ENCODE measurements around the gene PTPRQ.

PTPRQ gene

DNA sequence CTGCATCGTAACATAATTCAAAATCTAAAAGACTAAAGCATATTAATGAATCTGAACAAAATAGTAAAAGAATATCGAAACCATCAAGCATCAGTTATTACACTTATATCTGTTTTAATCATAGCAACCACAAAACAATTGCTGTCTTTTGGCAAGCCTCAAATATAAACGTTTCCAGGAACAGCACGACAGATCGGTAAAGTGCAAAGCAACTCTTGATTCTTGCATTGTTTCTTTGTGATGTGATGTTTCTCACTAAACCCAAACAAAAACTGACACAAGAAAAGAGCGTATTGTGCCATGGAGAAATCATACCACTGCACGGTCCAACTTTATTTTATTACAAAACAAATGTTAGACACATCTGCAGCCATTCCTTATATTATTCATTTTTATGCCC lies 254.2 kb downstream of the PTPRQ start:
- in situ Hi-C loops (cut with HindIII; ENCODE audit: low sequenced_read_pairs) = no loop called here

DNA sequence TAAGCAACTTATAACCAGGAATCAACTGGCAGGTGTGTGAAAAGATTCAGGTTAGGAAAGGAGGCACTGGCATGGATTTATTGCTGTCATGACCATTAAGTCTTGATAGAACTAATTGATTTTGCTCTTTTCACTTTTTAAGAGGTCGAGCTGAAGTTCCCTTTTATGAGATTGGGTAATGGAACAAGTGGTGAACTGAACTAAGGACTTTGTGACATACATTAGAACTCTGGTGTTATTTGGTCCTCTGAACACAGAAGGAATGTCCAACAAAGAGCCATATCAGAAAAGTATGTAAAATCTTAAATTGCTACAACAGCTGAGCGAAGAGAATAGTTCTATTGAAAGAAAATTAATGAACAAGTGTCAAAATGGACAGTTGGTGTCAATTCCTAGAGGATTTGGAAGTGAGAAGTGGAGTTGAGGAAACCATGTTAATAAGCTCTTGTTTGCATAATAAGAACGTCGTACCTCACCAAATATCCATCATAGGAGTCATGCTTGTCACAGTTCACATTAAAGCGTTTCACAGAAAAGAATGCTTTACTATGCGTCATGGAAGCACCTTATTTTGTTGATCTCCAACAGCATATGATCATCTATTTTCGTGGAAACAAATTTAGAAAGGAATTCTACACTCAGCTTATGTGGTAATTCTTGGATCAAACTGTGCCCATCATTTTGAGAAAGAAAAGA lies 255.0 kb downstream of the PTPRQ start:
- in situ Hi-C loops (cut with HindIII; ENCODE audit: low sequenced_read_pairs) = no loop called here

DNA sequence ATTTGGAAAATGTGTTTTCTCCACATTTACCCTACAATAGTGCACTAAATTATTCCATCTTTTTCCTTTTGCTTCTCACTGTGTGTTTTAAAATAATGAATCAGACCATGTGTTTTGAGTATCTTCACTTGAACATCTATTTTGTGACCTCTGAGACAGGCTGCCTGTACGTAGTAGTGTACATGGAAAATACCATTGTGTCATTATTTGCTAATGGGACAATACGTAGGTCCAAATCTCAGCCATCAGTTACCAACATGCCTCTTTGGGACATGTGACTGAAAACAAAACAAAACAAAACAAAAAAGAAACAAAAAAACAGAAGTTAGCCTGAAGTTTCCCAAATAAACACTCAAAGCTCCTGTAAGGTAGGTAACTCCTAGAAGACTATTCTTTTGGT lies 256.3 kb downstream of the PTPRQ start:
- in situ Hi-C loops (cut with HindIII; ENCODE audit: low sequenced_read_pairs) = no loop called here

DNA sequence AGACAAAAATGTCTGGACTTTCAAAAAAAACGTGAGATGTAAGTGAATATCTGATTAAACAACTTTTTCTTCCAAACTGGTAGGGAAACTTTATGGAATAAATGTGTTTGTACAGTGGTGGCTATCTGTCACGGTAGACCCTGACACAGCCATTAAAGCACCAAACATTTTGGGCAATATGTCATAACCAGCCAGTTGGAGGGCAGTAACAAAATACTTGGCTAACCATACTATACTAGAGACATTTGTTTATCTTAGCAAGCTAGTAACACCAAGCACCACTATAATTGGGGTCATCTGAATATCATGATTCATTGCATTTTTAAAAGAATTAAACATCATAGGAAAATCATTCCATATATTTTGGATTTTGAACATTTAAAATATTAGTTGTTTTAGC lies 257.4 kb downstream of the PTPRQ start:
- in situ Hi-C loops (cut with HindIII; ENCODE audit: low sequenced_read_pairs) = no loop called here

DNA sequence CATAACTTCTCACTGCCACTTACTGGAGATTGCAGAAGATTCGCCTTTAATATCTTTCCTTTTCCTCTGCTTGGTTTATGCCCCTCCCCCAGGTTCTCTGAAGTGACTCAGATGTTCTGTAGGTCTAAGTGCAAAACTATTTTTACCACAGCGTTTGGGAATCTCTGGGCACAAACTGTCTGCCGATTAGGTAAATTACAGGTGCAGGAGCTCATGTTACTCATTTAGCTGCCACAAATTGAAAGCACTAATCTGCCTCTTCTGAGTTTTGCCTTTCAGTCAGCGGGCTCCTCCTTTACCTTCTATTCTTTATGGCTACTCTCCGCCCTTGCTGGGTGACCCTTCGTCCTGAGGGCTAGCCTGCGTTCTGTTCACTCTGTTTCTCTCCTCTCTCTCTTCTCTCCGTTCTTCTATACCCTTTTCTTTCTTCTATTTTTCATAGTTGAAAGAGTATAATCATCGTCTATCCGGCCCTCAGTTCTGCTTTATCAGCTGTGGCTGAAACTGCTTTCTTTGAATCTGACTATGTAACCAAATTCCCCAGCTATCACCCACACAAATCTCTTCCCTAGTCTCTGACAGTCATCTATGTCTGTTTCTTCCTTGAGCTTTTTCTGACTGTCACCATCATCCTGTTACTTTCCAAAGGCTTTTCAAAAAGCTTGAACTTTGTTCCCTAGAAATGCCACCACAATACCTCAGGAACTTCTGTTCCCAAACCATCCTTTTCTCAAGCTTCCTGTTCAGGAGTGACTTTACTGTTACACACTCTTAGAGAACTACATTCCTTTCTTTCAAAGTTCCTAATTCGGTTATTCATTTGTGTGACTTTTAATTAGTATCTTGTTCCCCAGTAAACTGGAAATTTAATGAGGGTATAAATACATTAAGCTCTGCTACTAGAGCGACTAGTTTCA lies 259.1 kb downstream of the PTPRQ start:
- in situ Hi-C loops (cut with HindIII; ENCODE audit: low sequenced_read_pairs) = no loop called here

DNA sequence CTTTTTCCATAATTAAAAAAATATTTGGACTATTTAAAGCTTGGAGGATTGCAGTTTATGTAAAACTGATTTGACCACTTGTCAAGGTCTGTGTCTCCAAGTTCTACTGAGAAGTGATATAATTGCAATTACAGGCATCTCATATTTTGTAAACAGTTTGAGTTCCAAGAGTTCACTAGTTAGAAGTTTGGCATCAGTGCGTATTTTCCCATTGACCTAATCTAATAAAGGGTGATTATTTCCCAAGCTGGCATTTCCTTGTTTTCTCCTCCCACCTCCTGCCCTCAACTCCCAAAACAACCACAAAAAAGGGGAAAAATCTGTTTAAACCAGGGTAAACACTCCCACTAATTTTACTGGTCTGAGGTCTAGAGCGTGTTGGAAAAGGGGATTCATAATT lies 260.4 kb downstream of the PTPRQ start:
- in situ Hi-C loops (cut with HindIII; ENCODE audit: low sequenced_read_pairs) = no loop called here

DNA sequence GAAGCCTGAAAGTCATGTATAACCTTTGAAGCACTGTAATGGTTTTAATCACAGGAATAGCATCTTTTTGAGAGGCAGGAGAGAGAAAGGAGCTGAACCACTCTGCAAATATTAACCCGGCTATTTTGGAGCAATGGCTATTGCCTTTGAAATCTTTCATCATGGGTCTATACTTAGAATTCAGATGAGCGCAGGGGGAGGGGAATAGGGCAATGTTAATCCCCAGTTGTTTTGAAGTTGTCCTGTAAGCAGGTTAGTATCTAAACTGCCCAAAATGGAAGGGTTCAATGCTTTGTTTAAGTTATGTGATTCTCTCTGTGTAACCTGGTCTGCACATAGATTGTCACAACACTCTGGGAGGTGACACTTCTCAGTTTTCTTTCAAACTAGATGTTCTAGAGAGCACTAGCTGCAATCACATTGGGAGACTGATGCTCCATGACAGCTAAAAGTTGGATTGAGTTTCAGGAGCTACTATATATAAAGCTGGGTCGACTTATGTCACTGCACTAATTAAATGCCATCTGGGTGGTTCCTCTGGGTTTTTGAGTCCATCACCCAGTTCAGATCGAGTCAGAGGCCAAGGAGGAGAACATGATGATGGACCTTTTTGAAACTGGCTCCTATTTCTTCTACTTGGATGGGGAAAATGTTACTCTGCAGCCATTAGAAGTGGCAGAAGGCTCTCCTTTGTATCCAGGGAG lies 263.2 kb downstream of the PTPRQ start, which contains the start of gene MYF6:
Gene MYF6 (plus strand): TSS at position 509 of the 704 bp plus-strand sequence. CDS start 86 bp downstream, at position 595.
- in situ Hi-C loops (cut with HindIII; ENCODE audit: low sequenced_read_pairs) = no loop called here

DNA sequence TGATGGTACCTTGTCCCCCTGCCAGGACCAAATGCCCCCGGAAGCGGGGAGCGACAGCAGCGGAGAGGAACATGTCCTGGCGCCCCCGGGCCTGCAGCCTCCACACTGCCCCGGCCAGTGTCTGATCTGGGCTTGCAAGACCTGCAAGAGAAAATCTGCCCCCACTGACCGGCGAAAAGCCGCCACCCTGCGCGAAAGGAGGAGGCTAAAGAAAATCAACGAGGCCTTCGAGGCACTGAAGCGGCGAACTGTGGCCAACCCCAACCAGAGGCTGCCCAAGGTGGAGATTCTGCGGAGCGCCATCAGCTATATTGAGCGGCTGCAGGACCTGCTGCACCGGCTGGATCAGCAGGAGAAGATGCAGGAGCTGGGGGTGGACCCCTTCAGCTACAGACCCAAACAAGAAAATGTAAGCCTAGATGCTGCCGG lies 263.8 kb downstream of the PTPRQ start:
- in situ Hi-C loops (cut with HindIII; ENCODE audit: low sequenced_read_pairs) = no loop called here

DNA sequence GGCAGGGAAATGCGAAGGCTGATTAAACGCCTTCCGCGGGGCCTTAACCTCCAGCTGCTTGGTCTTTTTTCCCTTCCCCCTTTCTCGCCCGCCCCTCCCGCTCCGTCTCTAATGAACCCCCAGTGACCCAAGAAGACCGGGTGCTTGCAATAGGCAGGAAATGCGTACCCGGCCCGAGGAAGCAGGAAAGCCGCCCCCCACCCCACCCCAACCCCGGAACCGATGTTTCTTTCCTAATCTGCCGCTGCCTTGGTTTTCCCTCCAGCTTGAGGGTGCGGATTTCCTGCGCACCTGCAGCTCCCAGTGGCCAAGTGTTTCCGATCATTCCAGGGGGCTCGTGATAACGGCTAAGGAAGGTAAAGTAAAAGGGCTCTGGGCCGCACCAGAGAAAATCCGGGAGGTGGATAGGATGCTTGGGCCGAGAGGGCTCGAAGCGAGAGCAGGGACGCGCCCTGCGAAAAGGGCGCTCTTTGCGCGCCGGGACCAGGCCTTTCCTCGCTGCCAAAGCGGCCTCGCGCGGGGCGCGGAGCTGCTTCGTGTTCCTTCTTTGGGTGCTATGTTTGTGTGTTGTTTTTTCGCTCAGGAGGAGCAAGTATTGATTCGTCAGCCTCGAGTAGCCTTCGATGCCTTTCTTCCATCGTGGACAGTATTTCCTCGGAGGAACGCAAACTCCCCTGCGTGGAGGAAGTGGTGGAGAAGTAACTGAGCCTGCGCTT lies 264.4 kb downstream of the PTPRQ start:
- in situ Hi-C loops (cut with HindIII; ENCODE audit: low sequenced_read_pairs) = no loop called here

DNA sequence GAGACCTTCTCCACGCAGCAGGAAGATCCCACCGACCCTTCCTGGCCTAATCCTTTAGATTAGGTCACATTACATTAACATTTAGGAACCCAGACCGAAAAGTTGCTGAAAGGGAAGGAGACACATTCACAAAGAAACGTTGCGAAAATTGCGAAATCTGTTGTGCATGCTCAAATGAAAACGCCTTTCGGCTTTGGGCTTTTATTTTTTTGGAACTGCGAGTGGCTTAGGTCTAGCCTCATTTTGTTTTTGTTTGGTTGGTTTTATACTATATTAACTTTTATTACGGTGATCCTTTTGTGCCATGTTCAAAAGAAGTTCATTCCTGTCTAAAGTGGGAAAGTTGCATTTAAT lies 264.9 kb downstream of the PTPRQ start:
- in situ Hi-C loops (cut with HindIII; ENCODE audit: low sequenced_read_pairs) = no loop called here

DNA sequence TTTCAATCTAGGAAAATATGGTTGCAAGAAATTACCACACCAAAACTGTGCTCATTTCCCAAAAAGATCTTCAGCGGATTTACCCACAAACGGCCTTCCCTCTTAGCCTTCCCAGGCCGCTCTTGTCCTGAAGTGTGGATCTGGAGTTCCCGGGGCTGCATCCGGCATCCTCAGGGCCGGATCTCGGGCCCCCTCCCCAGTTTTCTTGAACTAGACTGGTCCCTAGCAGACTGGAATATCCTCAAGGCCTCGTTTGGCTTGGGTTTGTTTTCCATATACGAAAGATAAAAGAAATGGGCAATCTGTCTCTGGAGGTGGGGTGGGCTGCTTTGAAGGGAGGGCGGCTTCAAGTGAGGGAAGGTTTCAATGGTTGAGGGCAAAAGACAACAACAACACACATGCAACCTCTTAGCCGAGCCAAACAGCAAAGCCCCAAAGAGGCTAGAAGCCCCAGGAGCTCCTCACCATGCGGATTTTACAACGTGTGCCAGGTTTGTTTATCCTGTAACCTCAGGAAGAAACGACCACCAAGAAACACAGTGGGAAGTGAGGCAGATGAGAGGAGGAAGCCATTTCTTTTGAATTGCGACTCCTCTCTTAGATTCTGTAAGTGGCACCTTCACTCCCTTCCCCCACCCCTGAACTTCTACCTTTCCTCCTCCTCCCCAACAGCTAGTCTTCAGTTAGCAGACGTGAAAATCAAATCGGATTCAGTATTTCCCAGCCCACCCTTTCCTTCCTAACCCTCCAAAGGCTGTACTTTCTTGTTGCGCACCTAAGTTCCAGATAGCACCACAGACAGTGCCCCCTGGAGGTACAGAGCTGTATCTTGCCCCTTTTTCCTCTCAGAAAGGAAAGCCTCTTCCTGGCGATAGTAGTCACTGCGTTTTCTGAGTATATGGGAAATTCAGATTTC lies 266.0 kb downstream of the PTPRQ start:
- in situ Hi-C loops (cut with HindIII; ENCODE audit: low sequenced_read_pairs) = no loop called here

DNA sequence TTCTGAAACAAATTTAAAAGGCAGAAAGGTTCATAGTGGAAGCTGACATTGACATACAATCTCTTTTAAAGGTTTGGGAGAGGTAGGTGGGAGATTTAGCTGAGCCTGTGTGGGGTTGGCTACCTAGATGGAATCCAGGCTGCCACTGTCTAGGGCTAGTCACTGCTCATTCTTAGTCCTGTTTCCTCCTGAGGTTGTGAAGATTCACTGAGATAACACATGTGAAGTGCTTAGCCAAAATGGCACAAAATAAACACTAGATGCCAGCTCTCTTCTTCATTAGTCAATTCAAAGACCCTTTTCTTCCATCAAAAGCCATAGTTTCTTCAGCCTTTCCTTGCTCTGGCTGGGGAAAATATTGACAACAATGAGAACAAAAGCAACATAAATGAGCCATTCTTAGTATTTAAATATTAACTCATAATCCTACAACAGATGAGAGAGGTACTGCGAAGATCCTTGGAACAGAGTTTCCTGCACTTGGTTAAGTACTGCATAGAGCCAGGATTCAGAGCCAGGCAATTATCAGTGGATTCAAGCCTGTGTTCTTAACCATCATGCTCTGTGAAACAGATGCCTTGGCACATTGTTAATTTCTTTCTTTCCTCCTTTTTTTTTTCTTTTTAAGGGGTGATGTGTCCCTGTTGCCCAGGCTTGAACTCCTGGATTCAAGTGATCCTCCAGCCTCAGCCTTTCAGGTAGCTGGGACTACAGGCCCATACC lies 266.9 kb downstream of the PTPRQ start:
- in situ Hi-C loops (cut with HindIII; ENCODE audit: low sequenced_read_pairs) = no loop called here

DNA sequence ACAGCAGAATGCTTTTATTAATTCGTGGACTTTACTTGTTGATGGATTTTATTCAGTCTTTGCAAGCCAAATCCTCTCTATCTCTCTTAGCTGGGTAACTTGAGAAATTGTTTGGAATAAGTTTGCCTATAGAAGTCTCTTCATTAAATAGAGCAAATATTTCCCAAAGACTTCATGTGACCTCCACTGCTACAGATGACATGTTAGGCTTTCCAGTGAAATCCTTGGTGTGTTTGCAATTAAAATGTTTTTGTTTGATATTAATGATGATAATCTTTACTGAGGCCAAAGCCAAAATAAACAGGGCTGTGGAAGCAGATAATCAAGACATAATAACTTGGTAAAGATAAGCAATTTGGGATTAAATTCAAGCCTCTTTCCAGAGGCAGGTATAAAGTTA lies 267.8 kb downstream of the PTPRQ start:
- in situ Hi-C loops (cut with HindIII; ENCODE audit: low sequenced_read_pairs) = no loop called here

DNA sequence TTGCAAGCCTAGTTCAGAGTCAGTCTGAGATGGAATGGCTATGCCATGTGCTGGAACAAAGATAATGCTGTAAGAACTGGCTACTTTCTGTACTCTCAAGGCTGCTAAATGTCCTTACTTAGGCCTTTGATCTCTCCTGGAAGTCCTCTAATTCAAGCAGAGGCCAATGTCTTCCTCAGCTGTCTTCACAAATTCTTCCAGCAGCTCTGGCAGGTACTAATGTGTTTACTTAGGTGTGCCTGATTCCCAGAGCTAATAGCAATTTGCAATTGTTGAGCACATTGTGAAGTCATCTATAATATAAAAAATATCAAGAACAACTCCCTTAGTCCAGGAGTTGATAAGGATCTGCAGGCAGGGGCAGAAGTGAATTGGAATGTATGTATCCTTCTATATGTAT lies 268.8 kb downstream of the PTPRQ start:
- in situ Hi-C loops (cut with HindIII; ENCODE audit: low sequenced_read_pairs) = no loop called here

DNA sequence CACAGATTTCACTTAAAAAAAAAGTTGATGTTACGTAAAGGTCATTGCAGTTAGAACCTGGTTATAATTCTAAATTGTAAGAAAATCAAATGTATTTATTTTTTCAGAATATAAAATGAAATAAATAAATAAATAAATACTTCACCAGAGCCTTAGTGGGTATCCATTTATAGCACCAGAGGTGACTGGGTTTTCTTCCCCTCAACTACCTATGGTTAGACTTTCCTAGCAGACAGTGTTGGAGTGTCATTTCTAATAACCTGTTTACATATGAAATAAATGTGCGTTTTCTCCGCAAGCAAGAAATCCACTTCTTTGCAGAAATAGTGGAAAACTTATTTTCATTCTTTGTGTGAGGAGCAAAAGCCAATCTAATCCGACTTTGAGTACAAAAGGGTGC lies 269.4 kb downstream of the PTPRQ start:
- in situ Hi-C loops (cut with HindIII; ENCODE audit: low sequenced_read_pairs) = no loop called here

DNA sequence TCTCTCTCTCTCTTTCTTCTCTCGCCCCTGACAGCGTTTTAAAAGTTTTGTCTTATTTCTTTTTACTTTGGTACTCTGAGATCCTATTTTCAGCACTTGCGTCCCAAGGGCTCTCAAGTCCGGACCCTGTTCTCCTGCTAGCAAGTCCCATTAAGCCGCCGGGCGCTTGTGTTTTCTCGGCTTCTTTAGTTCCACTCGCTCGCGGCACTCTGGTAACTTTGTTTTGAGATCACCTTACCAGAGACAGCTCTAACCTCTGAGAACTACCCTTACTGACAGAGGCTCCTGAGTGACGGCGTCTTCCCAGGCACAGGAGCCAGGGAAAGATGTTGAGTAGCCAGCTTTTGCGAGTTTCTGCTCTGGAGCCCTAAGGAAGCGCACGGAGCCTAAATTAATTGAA lies 270.0 kb downstream of the PTPRQ start:
- in situ Hi-C loops (cut with HindIII; ENCODE audit: low sequenced_read_pairs) = no loop called here

DNA sequence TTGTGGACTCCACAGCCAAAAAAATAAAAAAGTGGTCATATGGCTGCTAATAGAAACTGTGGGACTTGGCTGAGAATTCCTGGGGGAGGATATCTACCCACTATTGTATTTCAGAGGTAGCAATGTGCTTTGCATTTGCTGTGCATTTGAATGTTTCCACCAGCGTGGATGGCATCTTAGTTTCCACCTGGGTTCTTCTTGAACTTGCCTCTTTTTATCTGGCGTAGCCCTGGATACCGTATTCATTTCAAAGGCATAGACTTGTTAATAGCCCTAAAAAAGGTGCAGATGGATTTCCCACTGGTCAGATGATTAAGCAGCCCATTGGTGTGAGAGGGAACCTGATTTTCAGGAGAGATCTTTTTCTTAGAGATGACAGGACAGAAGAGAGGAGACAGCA lies 270.8 kb downstream of the PTPRQ start:
- in situ Hi-C loops (cut with HindIII; ENCODE audit: low sequenced_read_pairs) = no loop called here

DNA sequence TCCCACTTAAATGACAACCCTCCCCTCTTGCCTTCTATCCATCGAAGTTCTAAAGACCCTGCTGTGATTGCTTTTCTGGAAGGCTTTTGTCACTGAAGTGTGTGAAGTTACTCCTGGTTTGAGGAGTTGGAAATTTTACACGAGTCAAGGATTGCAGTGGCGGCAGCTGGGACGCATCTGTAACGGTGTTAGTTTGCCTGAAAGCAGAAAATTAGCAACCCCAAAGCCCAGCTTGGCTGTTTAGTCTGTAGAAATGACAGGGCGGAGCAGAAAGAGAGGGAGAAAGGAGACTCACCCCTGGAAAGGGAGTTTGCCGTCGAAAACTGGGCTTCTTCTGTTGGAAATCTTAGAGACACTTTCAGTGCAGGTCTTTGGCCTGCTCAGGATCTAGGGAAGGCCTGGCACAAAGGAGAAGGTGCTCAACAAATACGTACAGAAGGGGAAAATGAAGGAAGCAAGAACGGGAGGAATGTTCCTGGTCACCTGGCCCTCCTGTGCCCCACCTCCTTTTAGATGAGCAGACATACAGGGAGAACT lies 271.7 kb downstream of the PTPRQ start:
- in situ Hi-C loops (cut with HindIII; ENCODE audit: low sequenced_read_pairs) = no loop called here
